Hepatocyte (in vitro differentiated cells): ENCODE measurements around the gene TESMIN.

Experiments
- CTCF ChIP-seq: fragments of 200-600 bp; sonication (generic); IDR thresholded peaks from 2 replicates; pipeline ENCODE4 v1.5.1; 2016; ENCODE audit warnings: antibody characterized with exemption, mild to moderate bottlenecking; ENCODE audit not compliant: poor library complexity
- EZH2phosphoT487 ChIP-seq: fragments of 200-600 bp; sonication (generic); IDR thresholded peaks from one replicate; pipeline ENCODE4 v1.6.1; 2018; ENCODE audit warnings: antibody characterized with exemption, mild to moderate bottlenecking, low read depth, moderate library complexity; ENCODE audit not compliant: unreplicated experiment, severe bottlenecking

GRCh38 chr11:68673306-68673945, 77.9 kb downstream of the TESMIN start:
- TF ChIP-seq CTCF (no peak), EZH2phosphoT487 (no peak)
